GM12892 (cell line): ENCODE data around the gene ROR1.

Source experiments
- POLR2A ChIP-seq: IDR thresholded peaks from 2 replicates; pipeline ENCODE4 v1.6.1; 2011; ENCODE audit warnings: low read depth, low read length, control low read depth
- POLR2AphosphoS5 ChIP-seq: IDR thresholded peaks from 2 replicates; pipeline ENCODE4 v1.6.1; 2011; ENCODE audit warnings: low read depth, low read length, control low read depth
- TAF1 ChIP-seq: IDR thresholded peaks from 2 replicates; pipeline ENCODE4 v1.6.1; 2011; ENCODE audit warnings: low read depth, mild to moderate bottlenecking, control low read depth, low read length, borderline replicate concordance

- TF ChIP-seq POLR2AphosphoS5 (no peak), POLR2A (no peak), TAF1 (no peak)
Measured at GRCh38 chr1:63901094-63901493, 127.3 kb downstream of the ROR1 start.
